Esophagus muscularis mucosa (tissue), 4 donors: ENCODE measurements around the gene HS2ST1.

ENCODE experiments used
- EP300 ChIP-seq: sonication (generic); formaldehyde crosslinking; IDR thresholded peaks from one replicate; pipeline ENCODE4 v1.6.1; 2017; ENCODE audit warnings: antibody characterized with exemption
- POLR2A ChIP-seq: fragments of 450-650 bp; IDR thresholded peaks from one replicate; pipeline ENCODE4 v1.6.1; 2017; ENCODE audit warnings: antibody characterized with exemption, moderate library complexity, mild to moderate bottlenecking, low read depth
- POLR2AphosphoS5 ChIP-seq, 2 donors: sonication (generic); formaldehyde crosslinking; IDR thresholded peaks; one replicate each; pipeline ENCODE4 v1.6.1; 2017; ENCODE audit warnings: antibody characterized with exemption in 2 of 2
- TF ChIP-seq, protein P1 (sequence below), 3 experiments: fragments of 200-600 bp in 2 of 3; fragments of 450-650 bp in 1 of 3; sonication (generic) in 2 of 3; IDR thresholded peaks; one replicate each; pipeline ENCODE4 v1.5.1; 2017 to 2019; ENCODE audit warnings: antibody characterized with exemption in 3 of 3, mild to moderate bottlenecking in 2 of 3, moderate library complexity in 1 of 3

DNA sequence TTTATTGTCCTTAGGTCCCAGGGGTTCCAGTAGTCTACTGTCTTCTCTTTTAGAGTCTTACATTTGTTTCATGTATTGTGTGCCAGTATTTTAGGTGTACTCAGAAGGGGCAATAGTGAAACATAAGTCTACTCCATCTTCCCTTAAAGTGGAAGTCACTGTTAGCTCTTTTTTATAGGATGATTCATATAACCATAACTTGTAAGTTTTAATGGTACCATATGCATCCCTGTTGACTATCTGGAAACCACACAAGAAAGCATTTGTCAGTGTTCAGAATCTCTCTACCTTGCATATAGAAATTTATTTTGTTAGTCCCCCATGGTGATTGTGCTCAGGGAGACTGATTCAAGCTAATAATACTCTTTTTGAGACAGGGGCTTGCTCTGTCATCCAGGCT lies 149.9 kb downstream of the HS2ST1 start:
- TF ChIP-seq POLR2AphosphoS5 (IDR thresholded peaks at IDR 0.05) (no peak), POLR2A (no peak), EP300 (no peak)
- TF ChIP-seq, protein P1, sequence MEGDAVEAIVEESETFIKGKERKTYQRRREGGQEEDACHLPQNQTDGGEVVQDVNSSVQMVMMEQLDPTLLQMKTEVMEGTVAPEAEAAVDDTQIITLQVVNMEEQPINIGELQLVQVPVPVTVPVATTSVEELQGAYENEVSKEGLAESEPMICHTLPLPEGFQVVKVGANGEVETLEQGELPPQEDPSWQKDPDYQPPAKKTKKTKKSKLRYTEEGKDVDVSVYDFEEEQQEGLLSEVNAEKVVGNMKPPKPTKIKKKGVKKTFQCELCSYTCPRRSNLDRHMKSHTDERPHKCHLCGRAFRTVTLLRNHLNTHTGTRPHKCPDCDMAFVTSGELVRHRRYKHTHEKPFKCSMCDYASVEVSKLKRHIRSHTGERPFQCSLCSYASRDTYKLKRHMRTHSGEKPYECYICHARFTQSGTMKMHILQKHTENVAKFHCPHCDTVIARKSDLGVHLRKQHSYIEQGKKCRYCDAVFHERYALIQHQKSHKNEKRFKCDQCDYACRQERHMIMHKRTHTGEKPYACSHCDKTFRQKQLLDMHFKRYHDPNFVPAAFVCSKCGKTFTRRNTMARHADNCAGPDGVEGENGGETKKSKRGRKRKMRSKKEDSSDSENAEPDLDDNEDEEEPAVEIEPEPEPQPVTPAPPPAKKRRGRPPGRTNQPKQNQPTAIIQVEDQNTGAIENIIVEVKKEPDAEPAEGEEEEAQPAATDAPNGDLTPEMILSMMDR (IDR thresholded peaks at IDR 0.05) = no peak
